GM19240 (cell line): ENCODE data around the gene KIRREL3.

ENCODE experiments used
- DNase-seq: peaks from one replicate; pipeline ENCODE4 v3.0.0; 2011; ENCODE audit warnings: low spot score; ENCODE audit not compliant: insufficient read length

The KIRREL3 gene

GRCh38 chr11:127000291-127000968 lies at the start of gene KIRREL3:
Gene KIRREL3, minus strand, starts transcription at chr11:127000770.
- no peak for DNase-seq

GRCh38 chr11:127050186-127050585 lies 49.6 kb upstream of the KIRREL3 start:
- no peak for DNase-seq

DNA sequence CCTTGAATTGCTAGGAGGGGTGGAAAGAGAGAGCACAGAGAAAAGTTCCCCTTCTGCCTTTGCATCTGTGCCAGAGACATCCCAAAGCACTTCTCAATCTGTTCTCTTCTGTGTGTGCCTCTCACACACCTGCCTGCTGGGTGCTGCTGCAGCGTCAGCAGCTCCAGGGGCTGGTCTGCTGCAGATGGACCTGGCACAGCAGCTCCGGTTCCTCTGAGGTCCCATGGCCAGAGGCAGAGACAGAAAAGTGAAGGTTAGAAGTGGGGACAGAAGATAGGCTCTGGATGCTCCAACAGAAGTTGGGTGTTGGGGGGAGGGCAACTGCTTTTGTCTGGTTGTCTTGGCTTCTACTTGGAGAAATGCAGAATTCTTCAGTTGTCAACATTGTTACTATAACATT lies 48.9 kb upstream of the KIRREL3 start:
- no peak for DNase-seq

DNA sequence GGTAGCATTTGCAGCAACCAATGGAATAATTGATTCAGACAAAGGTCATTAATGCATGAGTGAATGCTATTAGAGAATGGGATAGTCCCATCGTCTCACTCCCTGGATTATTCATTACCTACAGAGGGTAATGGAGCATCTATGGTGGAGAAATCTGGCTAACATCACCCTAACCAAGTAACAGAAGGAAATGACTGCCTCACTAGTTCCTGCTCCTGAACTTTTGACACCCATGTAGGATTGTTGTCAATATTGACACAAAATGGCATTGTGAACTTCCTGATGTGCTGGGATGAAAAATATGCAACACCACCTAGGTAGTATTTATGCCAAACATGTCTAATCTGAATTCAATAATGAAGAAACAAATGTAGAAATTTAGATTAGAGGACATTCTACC lies 44.0 kb upstream of the KIRREL3 start:
- no peak for DNase-seq

DNA sequence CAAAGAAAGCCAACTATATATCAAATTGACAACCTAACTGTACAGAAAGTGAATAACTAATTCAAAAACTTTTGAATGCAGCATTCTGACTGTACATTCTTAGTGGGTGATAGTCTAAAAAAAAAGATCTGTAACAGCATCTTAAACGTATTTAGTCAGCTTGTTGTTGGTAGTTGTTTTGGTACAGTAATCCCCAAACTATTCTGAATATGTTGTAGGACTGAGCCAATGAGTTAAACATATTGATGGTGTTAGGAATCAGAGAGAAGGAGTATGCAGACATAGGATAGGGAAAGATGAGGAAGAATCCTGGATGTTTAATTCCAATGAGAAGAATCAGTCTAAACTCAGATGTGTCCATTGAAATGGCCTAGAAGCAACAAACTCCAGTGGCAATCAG lies 41.9 kb upstream of the KIRREL3 start:
- DNase-seq, result no peak

GRCh38 chr11:127039591-127039990 lies 39.0 kb upstream of the KIRREL3 start:
- DNase-seq, result no peak

DNA sequence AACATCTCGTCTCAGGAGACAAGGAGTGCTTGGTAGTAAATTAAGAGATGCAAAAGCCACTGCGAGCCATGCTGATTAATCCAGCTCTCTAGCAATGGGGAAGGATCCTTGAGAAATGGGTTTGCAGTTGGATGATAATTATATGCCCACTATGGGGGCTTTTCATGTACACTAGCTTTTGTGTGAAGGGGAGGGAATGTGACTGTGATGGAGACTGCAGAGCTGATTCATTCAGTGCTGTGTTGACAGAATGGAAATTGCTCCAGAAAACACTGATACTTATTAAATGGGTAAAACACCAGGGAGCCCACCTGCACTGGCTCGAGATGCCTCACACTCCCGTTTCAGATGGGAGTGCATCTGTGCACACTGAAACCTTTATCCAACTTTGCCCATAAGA lies 37.0 kb upstream of the KIRREL3 start:
- no peak for DNase-seq

- DNase-seq, result no peak
Measured at GRCh38 chr11:127037001-127037400, 36.4 kb upstream of the KIRREL3 start.

- no peak for DNase-seq
Measured at GRCh38 chr11:127035824-127036223, 35.3 kb upstream of the KIRREL3 start.

- no peak for DNase-seq
Measured at GRCh38 chr11:127034973-127035372, 34.4 kb upstream of the KIRREL3 start.

- DNase-seq, result no peak
Measured at GRCh38 chr11:127028648-127029047, 28.1 kb upstream of the KIRREL3 start.

GRCh38 chr11:127027789-127028188 lies 27.2 kb upstream of the KIRREL3 start:
- DNase-seq, result no peak

DNA sequence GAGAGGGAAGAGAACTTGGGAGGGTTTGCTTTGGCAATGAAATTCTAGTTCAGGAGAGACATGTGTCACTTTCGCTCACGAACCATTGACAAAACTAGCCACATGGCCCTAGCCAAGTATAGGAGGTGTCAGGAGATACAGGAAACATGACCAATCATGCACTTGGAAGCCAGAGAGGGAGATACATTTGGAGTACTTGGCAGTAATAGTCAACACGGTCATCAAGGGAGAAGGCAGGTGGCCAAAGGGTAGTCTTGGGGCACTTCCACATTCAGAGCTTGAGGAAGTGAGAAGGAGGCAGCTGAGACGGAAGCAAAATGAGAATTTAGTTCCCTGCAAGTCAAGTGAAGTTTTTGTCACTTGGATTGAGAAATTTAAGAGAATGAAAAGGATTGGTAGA lies 26.4 kb upstream of the KIRREL3 start:
- DNase-seq, result no peak

DNA sequence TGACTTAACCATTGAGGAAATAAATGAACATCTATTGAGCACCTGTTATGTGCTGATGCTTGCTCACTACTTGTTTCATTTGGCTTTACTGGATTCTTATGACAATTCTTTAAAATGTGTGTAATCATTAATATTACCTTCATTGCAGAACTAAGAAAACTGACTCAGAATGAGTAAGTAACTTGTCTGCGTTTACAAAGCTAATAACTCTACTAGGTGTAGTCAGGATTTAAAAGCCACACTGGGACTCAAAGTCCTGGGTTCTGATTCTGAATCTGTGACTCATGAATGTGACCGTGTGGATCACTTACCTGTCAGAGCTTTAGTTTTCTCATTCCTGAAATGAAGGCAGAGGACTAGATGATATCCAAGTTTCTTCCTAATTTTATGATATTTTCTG lies 23.4 kb upstream of the KIRREL3 start:
- DNase-seq, result no peak

GRCh38 chr11:127018683-127019279 lies 18.2 kb upstream of the KIRREL3 start:
- no peak for DNase-seq

DNA sequence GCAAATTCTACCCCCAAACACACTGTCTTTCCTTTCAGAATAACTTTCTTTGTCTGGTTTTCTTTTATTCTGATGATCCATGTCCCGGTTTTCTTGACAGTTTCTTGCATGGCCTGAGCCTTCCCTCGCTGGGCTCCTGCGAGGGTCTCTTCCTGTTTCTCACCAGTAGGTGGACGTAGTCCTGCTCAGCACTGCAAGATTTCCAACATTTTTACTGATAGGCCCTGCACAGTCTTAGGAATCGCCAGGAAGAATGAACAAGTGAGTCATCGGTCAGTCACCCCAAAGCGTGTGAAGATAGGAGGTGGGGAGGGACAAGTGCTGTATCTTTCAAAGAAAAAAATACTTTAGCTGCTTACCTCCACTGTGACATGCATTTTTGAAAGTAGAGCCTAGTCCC lies 16.9 kb upstream of the KIRREL3 start:
- no peak for DNase-seq

GRCh38 chr11:127013550-127013949 lies 13.0 kb upstream of the KIRREL3 start:
- DNase-seq, result no peak

- no peak for DNase-seq
Measured at GRCh38 chr11:127006311-127006710, 5.7 kb upstream of the KIRREL3 start.

GRCh38 chr11:127003260-127003981 lies 2.9 kb upstream of the KIRREL3 start:
- DNase-seq, result no peak

- no peak for DNase-seq
Measured at GRCh38 chr11:127002669-127003259, 2.2 kb upstream of the KIRREL3 start.

GRCh38 chr11:127000981-127001380 lies 411 bp upstream of the KIRREL3 start:
- no peak for DNase-seq

DNA sequence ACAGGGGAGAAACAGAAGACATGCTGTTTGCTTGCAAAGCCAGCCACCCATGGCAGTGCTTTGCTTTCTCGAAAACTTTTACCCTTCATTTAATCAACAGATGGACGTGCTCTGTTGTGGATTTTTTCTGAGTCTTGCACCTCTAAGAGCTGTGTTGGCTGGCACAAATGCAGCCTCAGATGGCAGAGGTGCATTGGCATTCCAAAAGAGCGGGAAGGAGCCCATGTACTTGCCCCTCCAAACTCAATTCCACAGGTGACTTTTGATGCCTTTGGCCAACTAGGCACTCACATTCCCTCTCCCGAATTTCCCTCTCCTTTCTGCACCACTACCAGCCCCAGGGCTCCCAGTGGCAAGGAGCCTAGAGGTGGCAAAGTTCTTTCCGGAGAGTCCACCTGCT lies 1.2 kb downstream of the KIRREL3 start:
- DNase-seq, result no peak
